GM18519 (cell line): ENCODE results near the gene TEC.

Experiments used
- ATAC-seq: cut with Tn5 transposase; IDR thresholded peaks from one replicate; pipeline ENCODE4 v1.9.1; 2021; ENCODE audit warnings: mild to moderate bottlenecking, moderate library complexity; ENCODE audit not compliant: unreplicated experiment, low FRiP score

Gene TEC

DNA sequence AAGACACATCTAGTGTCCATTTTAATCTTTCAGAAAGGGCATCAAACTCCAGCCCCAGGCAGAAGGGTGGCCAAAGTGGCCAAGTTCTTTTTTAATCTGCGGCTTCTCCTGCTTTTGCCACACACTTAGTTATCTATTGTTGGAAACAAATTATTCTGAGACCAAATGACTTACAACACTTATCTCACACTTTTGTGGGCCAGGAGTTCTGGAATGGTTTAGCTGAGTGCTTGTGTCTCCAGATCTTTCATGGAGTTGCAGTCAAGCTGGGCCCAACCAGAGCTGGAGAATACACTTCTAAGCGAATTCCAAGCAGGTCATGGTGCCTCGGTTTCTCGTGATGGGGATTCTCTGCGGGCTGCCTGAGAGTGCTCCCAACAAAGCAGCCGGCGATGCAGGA is 139.5 kb downstream of the TEC start:
- ATAC-seq = no peak

DNA sequence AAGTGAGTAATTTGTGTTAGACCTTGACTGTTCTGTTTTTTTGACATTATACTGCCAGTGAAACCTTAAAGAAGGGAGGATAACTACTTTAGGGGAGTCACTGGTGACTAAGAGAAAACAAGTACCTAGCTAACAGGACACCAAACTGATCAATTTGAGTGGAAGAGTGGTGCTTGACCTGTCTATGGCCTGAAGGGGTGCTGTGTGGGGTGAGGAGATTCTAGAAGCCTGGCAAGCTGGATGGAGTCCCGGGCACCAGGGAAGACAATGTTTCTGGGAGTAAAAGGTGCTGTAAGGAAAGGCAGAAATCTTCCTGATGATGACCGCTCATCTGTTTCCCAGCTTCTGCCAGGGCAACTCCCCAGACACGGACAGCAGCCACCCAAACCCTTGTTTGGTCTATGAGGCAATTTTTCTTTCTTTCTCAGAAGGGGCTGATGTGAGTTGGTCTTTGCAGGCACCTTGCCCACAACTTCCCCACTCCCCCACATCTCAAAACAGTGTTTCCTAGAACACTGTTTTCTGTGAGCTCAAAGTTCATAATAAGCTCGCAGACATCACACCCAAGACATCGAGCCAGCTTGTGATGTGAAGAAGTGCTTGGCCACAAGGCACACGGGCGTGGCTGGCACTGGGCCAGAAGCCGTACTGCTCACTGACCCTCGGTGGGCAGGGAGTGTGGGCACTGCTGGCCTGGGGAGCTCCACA is 140.2 kb downstream of the TEC start:
- ATAC-seq = no peak

DNA sequence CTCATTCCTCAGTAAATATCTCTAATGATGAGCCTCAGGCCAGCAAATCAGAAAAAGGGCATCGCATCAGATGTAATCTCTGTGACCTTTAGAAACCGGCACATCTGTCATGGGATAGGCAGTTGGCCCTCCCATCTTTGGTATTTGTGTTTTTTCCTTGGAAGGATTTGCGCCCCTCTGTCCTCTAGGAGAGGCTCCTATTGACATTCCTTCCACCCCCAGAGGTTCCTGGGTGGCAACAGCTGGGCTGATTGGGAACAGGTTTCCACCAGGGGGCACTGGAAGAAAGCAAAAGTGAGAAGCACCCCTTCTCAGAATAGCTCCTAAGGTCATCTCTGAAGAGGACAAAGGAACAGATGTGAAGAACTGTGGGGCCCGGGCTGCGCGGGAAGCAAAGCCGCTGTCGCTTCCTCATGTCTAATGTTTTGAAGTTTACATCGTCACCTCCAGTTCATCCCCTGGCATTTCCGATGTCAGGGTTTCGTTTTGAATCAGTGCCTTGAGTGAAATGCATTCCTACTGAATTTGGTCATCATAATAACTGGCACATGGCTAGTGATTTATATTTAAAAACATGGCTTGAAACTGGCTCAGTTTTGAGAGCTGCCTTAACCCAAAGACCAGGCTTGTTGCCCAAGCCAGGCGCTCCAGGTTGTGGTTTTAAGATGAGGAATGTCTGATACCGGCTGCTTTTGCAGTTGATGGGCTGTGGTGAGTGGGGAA is 141.8 kb downstream of the TEC start:
- peak; percentile 88 for ATAC-seq

DNA sequence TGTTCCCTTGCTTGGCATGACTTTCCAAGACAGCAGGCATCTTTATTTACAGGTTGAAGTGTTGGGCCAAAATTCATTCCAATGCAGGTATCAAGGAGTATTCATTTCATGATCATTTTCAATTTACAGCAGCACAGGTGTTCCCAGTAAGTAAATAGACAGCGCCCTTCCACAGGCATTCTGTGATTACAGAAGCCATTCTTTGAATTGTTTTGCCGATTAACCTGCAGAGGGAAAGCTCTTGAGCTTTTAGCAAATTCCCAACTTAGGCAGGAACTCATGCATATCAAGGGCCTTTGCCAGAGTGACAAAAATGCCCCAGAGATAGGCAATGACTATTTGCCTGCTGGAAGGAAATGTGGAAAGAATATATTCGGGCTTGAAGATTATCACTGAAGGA is 142.4 kb downstream of the TEC start:
- ATAC-seq = no peak

GRCh38 chr4:48126621-48127020 is 143.0 kb downstream of the TEC start:
- ATAC-seq = no peak

DNA sequence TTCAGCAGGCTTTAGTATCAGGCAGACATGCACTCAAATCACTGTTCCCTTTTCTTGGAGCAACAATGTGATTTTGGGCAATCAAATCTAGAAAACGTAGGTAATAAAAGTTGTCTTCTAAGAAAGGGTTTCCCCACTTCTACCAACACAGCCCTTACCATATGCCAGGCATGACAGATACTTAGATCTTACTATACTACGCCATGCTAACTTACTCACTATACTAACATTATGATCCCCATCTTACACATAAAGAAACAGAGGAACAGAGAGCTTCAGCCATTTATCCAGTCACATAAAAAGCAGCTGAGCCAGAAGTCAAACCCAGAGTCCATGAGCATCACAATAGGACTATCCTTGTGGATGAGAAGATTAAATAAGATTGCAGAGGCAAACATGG is 144.8 kb downstream of the TEC start:
- no peak for ATAC-seq

- no peak for ATAC-seq
These were observed 146.9 kb downstream of the TEC start for GRCh38 chr4:48122756-48123155.

DNA sequence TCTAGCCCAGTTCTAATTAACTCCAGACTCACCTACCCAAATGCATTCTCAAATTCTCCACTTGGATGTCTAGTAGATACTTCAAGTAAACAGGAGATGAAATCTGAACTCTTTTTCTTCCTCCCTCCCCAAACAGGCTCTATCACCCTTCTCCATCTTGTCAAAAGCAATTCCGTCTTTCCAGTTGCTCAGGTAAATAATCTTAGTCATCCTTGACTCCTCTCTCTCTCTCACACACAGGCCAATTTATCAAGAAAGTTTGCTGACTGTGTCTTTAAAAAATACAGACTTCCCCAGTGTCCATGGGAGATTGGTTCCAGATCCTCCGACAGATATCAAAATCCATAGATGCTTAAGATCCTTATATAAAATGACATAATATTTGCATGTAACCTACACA is 148.5 kb downstream of the TEC start:
- no peak for ATAC-seq

GRCh38 chr4:48120132-48120531 is 149.5 kb downstream of the TEC start:
- ATAC-seq = no peak

GRCh38 chr4:48119646-48120045 is 150.0 kb downstream of the TEC start:
- ATAC-seq = no peak

DNA sequence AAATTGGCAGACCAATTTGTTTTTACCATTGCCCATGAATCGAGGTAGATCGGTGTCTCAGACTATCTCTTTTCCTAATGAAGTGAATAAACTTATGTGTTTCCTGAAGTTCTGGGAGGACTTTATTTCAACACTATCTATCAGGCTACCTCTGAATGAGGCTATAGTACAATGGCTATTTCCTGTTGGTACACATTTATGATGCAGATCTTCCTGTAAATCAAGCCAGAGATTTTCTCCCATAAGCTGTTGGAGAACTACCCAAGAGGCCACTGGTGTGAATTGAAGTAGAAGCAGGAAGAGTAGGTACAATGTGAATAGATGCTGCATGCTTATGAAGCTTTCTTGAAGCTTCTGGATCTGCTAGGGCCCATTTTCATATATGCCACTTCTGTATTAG is 151.6 kb downstream of the TEC start:
- no peak for ATAC-seq

GRCh38 chr4:48116582-48116981 is 153.1 kb downstream of the TEC start:
- ATAC-seq = no peak

GRCh38 chr4:48114412-48114811 is 155.2 kb downstream of the TEC start:
- ATAC-seq = no peak

DNA sequence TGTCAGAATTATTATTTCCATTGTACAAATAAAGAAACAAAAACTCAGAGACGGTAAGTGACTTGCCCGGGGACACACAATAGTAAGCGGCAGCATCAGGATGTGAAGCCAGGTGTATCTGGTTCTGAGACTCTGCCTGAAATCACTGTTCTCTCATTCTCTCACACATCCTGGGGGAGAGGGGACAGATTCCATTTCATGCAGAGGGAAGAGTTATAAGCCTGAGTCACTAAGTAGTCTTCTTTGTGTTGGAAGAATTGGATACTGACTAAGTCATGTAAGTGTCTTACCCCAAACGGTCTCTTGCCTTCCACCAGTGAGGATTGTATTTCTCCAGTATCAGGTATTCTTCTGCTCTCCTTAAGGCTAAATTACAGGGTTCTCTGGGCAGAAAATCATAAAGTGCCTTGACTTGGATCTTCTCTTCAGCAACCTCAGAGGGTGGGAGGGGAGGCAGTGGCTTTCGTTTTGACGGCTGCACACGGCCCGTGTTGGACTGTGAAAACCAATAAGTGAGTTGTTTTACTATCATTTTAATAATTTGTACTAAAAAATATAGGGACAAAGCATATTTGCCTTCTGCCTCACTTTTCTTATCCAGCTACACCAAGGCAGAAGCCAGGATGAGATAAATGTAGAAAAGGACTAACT is 157.5 kb downstream of the TEC start:
- no peak for ATAC-seq

DNA sequence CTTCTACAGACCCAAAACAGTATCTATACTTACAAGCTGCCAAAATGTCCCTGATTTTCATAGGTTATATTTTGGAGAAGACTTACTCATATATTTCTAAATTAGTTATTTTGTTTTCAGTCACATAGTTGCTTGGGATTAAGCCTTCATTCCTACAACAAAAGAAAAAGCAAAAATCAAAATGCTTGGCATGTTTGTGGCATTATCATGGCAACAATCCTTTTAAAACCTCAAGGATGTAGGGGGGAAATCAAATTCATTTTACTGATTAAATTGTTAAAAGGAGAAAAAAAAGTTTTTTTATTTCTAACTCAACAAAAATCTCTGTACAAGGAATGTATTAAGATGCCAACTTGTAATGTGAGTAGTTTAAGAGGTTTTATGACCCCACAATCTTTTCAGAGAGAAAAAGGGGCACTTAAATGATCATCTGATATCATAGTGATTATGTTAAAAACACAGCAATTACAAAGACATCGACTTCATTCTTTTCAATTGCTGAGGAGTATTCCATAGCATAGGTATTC is 159.1 kb downstream of the TEC start:
- ATAC-seq = no peak

DNA sequence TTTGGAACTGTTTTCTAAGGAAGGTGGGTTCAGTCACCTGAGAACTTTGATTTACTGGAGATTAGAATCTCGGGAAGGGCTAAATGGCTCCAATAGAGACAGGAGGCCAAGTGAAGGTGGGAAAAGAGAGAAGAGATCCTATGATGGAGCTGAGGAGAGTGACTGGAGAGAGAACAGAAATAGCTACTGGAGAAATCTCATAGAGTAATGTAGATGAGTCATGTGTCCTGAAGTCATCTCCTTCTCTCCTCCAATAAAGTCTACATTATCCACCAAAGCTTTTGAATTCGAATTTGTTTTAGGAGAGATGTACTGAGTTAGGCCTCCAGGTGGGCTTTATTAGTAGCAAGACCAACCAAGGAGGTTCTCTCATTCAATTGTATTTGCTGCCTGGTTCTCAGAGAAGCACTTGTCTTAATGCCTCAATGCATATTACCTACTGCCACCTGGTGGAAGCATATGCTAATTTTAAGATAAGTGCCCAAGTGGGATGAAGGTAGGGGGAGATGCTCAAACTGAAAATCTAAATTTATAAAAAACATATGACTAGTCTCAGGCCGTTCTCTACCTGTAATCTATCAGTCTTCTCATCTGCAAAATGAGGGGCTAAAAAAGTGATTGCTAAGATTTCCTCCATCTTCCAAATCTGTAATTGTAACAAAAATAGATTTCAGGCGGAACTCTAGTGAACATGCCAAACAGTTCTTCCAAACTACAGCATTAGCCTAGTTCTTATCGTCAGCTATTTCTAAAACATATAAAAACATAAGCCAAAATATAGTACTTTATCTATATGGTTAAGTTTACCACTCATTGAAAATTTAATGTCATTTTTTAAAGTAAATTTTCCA is 160.0 kb downstream of the TEC start:
- peak; percentile 84 for ATAC-seq

DNA sequence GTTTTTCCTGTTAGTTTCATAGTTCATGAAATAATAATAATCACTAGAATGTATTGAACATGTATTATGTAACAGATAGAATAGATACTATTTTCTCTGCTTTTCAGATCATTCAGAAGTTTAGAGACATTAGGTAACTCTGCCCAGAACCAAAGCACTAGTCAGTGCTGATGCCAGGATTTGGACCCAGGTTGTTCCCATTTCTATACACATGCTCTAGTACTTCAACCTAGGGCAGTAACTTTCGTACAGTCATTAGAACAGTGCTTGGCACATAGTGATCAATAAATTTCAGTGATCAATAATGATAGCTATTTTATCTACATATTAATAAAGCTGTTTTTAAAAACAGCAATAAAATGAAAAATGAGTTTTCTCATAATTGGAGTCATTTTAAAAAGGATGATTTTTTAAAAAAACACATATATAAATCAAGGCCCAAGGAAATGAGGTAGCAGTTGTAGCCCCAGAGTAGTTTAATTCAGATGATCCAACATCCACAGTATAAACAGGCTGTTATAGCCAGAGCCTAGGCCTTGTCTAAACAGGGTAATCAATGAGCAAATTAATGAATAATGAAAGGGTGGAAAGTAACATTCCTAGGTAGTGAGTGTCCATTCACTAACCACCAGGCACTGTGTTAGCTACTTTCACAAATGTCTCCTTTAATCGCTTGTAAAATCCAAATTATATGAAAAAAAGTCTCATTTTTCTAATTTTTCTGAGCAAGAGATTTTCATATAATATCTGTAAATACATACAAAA is 161.1 kb downstream of the TEC start:
- no peak for ATAC-seq

DNA sequence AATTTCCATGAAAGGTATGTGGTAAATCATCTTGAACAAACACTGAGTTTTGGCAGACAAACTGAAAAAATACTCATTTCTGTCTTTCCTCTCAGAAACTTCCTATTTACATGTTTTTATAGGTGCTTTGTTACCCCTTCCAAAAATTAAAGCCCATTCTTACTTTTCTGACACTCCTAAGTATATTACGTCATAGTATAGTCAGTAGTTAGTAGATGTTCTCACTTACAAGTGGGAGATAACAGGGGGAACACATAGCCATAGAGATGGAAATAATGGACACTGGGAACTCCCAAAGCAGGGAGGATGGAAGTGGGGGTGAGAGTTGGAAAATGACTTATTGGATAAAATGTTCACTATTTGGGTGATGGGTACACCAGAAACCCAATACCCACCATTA is 164.4 kb downstream of the TEC start:
- no peak for ATAC-seq

- ATAC-seq = no peak
These were observed 166.0 kb downstream of the TEC start for GRCh38 chr4:48103483-48104139.
